HepG2 (cell line): Measurements from ENCODE around the gene SYT7. TPM values are rescaled to one million over a fixed set of nuclear protein-coding genes. Genes with fewer than 3 reads are reported as not detected.

Experiments
- ATAC-seq: fragments of 200-7000 bp; cut with Tn5 transposase; 3 replicates; pipeline ENCODE4 v1.9.1; 2020; ENCODE audit warnings: mild to moderate bottlenecking, moderate library complexity
- BruUV-seq: library from RNA; stranded (reverse); fragments of 400-500 nt; replicated peaks from 2 replicates; lab custom pipeline; 2021; lab: Mats Ljungman, UMichigan
- CTCF ChIA-PET: fragments of 300-600 bp; formaldehyde crosslinking; extraction: SDS; loops from one replicate; lab custom pipeline; 2021; ENCODE audit warnings: low total read pairs, inconsistent platforms, low intra/inter-chr PET ratio; lab: Yijun Ruan, JAX
- POLR2A ChIA-PET: fragments of 350-600 bp; sonication (Branson Sonifier 250); formaldehyde crosslinking; loops from one replicate; lab custom pipeline; 2020; ENCODE audit warnings: antibody characterized with exemption, inconsistent platforms; lab: Yijun Ruan, JAX
- DNase-seq: peaks from one replicate; pipeline ENCODE4 v3.0.0-alpha.2; 2015; ENCODE audit warnings: low spot score
- FAIRE-seq: peaks from 3 replicates; lab custom pipeline; 2011; peaks lifted over from hg19 to GRCh38; lab: Jason Lieb, UNC
- H2AFZ ChIP-seq: one replicate; pipeline ENCODE4 v1.6.1; 2011; ENCODE audit warnings: low read length, inconsistent platforms
- H3K27ac ChIP-seq: fragments of 300-600 bp; 3 replicates; pipeline ENCODE4 v1.8.0; 2011; ENCODE audit warnings: mixed run types, mild to moderate bottlenecking, mixed read lengths, low read length, inconsistent platforms; ENCODE audit not compliant: insufficient read depth; ENCODE audit errors: extremely low read length
- H3K27me3 ChIP-seq, 2 experiments: fragments of 200-600 bp in 1 of 2; 2 replicates in 1 of 2; 3 replicates in 1 of 2; pipeline versions ENCODE4 v1.6.0 to v1.8.0; 2011; ENCODE audit warnings: low read length in 2 of 2, mild to moderate bottlenecking in 2 of 2, moderate library complexity in 2 of 2, inconsistent platforms in 1 of 2; ENCODE audit not compliant: insufficient read depth in 2 of 2, control insufficient read depth in 1 of 2
- H3K36me3 ChIP-seq, 2 experiments: fragments of 200-600 bp in 1 of 2; replicated peaks in 1 of 2; 2 replicates in 1 of 2; 3 replicates in 1 of 2; pipeline versions ENCODE4 v1.5.1 to v1.8.0; 2011; ENCODE audit warnings: low read length in 2 of 2, inconsistent platforms in 1 of 2; ENCODE audit not compliant: insufficient read depth in 2 of 2, control insufficient read depth in 1 of 2
- H3K4me1 ChIP-seq: 2 replicates; pipeline ENCODE4 v1.5.1; 2012; ENCODE audit warnings: low read length, inconsistent platforms; ENCODE audit not compliant: insufficient read depth
- H3K4me2 ChIP-seq: 2 replicates; pipeline ENCODE4 v1.6.0; 2011; ENCODE audit warnings: low read depth, low read length, inconsistent platforms
- H3K4me3 ChIP-seq, 3 experiments: fragments of 200-600 bp in 1 of 3; sonication (generic), shearing (Covaris generic) in 1 of 3; replicated peaks in 1 of 3; 2 replicates each; pipeline ENCODE4 v1.5.1; 2011 to 2016; ENCODE audit warnings: low read length in 3 of 3, inconsistent platforms in 2 of 3, low read depth in 2 of 3, mild to moderate bottlenecking in 2 of 3, control low read depth in 1 of 3, mixed read lengths in 1 of 3; ENCODE audit not compliant: insufficient read depth in 1 of 3
- H3K79me2 ChIP-seq: one replicate; pipeline ENCODE4 v1.6.1; 2011; ENCODE audit warnings: low read length, inconsistent platforms; ENCODE audit not compliant: insufficient read depth
- H3K9ac ChIP-seq: 2 replicates; pipeline ENCODE4 v1.6.0; 2011; ENCODE audit warnings: mild to moderate bottlenecking, low read depth, low read length, inconsistent platforms; ENCODE audit not compliant: insufficient read depth
- H3K9me3 ChIP-seq: 2 replicates; pipeline ENCODE4 v1.5.1; 2012; ENCODE audit warnings: mild to moderate bottlenecking, low read length
- H4K20me1 ChIP-seq: 2 replicates; pipeline ENCODE4 v1.6.0; 2011; ENCODE audit warnings: inconsistent platforms, mild to moderate bottlenecking, low read length, moderate library complexity; ENCODE audit not compliant: insufficient read depth
- ELF1 ChIP-seq: sonication (generic); formaldehyde crosslinking; IDR thresholded peaks from 2 replicates; pipeline ENCODE4 v1.4.0; 2020; ENCODE audit warnings: missing genetic modification reagents
- FIP1L1 ChIP-seq: fragments of 200-400 bp; formaldehyde crosslinking; IDR thresholded peaks from 2 replicates; pipeline ENCODE4 v1.6.1; 2018; ENCODE audit warnings: low read depth, mild to moderate bottlenecking, low read length, moderate library complexity, borderline replicate concordance; ENCODE audit not compliant: insufficient read depth
- GABPB1 ChIP-seq: IDR thresholded peaks from 2 replicates; pipeline ENCODE4 v1.6.1; 2016; ENCODE audit warnings: mild to moderate bottlenecking, missing genetic modification reagents, moderate library complexity, missing compliant biosample characterization
- MAFF ChIP-seq: IDR thresholded peaks from 2 replicates; pipeline ENCODE4 v1.6.1; 2011; ENCODE audit warnings: low read depth, low read length, improper control_type of control experiment
- NFYC ChIP-seq: IDR thresholded peaks from 2 replicates; pipeline ENCODE4 v1.6.1; 2016; ENCODE audit warnings: missing genetic modification reagents, missing compliant biosample characterization
- NR2F1 ChIP-seq, 2 experiments: fragments of 450-650 bp in 1 of 2; formaldehyde crosslinking in 1 of 2; IDR thresholded peaks; 2 replicates each; pipeline versions ENCODE4 v1.5.0 to v1.6.1; 2016 to 2020; ENCODE audit warnings: mild to moderate bottlenecking in 1 of 2, missing compliant biosample characterization in 1 of 2, missing genetic modification reagents in 1 of 2, moderate library complexity in 1 of 2
- ZBTB7B ChIP-seq: sonication (generic); formaldehyde crosslinking; IDR thresholded peaks from 2 replicates; pipeline ENCODE4 v1.4.0; 2020; ENCODE audit warnings: missing genetic modification reagents
- ZBTB8A ChIP-seq: sonication (generic); formaldehyde crosslinking; IDR thresholded peaks from 2 replicates; pipeline ENCODE4 v1.4.0; 2020; ENCODE audit warnings: mild to moderate bottlenecking, low read depth, missing genetic modification reagents, borderline replicate concordance
- ZKSCAN1 ChIP-seq: fragments of 150-350 bp; IDR thresholded peaks from 2 replicates; pipeline ENCODE4 v1.6.1; 2014; ENCODE audit warnings: low read length
- ZMYM2 ChIP-seq: sonication (generic); formaldehyde crosslinking; IDR thresholded peaks from 2 replicates; pipeline ENCODE4 v1.8.0; 2022; ENCODE audit warnings: mild to moderate bottlenecking, missing genetic modification reagents
- ZNF138 ChIP-seq: sonication (generic); formaldehyde crosslinking; IDR thresholded peaks from 2 replicates; pipeline ENCODE4 v1.5.0; 2020; ENCODE audit warnings: mild to moderate bottlenecking, low read depth, missing genetic modification reagents
- ZNF350 ChIP-seq: sonication (generic); formaldehyde crosslinking; IDR thresholded peaks from 2 replicates; pipeline ENCODE4 v1.4.0; 2020; ENCODE audit warnings: mild to moderate bottlenecking, low read depth, missing genetic modification reagents, borderline replicate concordance
- ZNF496 ChIP-seq: sonication (generic); formaldehyde crosslinking; IDR thresholded peaks from 2 replicates; pipeline ENCODE4 v1.8.1; 2023; ENCODE audit warnings: mild to moderate bottlenecking, moderate library complexity, missing genetic modification reagents; ENCODE audit not compliant: insufficient replicate concordance
- ZNF589 ChIP-seq: sonication (generic); formaldehyde crosslinking; conservative IDR thresholded peaks from 2 replicates; pipeline ENCODE4 v1.8.0; 2022; ENCODE audit warnings: mild to moderate bottlenecking, moderate library complexity, missing genetic modification reagents
- ZNF816 ChIP-seq: sonication (generic); formaldehyde crosslinking; IDR thresholded peaks from 2 replicates; pipeline ENCODE4 v1.8.0; 2022; ENCODE audit warnings: missing genetic modification reagents, mild to moderate bottlenecking, borderline replicate concordance
- ZSCAN29 ChIP-seq: sonication (generic); formaldehyde crosslinking; conservative IDR thresholded peaks from 2 replicates; pipeline ENCODE4 v1.4.0; 2020; ENCODE audit warnings: mild to moderate bottlenecking, missing genetic modification reagents
- WGBS: methylation state at CpG from one replicate; pipeline ENCODE4 v1.1.6; 2017; ENCODE audit warnings: low lambda C conversion rate; 5-methylcytosine and 5-hydroxymethylcytosine counted together
- in situ Hi-C: cut with HindIII; loops from 2 replicates; pipeline ENCODE4 v1.10.0; 2017; ENCODE audit warnings: low pct_unique_long_range_greater_than_20kb; ENCODE audit not compliant: extremely low pct_ligation_motif_present
- intact Hi-C: fragments of 100-400 bp; cut with micrococcal nuclease; formaldehyde crosslinking; loops from one replicate; pipeline ENCODE4 v1.10.0; 2022; ENCODE audit not compliant: unreplicated experiment
- polyA plus RNA-seq, 8 experiments: library from polyadenylated mRNA; depleted of rRNA in 3 of 8; stranded (reverse) in 7 of 8; unstranded in 1 of 8; fragments of >200 nt; fragmentation: Illumina TruSeq in 4 of 8; extraction: Trizol in 4 of 8; gene quantifications; 2 replicates each; pipeline versions ENCODE4 v1.2.1 to v1.2.3, GENCODE V29; 2011 to 2016; ENCODE audit warnings: low read depth in 4 of 8, missing spikeins in 1 of 8, mixed read lengths in 1 of 8; ENCODE audit not compliant: insufficient read depth in 1 of 8
- total RNA-seq, 5 experiments: library from RNA; depleted of rRNA; stranded (reverse); fragments of >200 nt; fragmentation: Illumina TruSeq; extraction: Trizol; gene quantifications; 2 replicates each; pipeline ENCODE4 v1.2.3, GENCODE V29; 2016; ENCODE audit warnings: low read depth in 1 of 5
- TF ChIP-seq, protein P1 (sequence below): sonication (generic); formaldehyde crosslinking; IDR thresholded peaks from 2 replicates; pipeline ENCODE4 v1.4.0; 2020; ENCODE audit warnings: missing genetic modification reagents, borderline replicate concordance
- TF ChIP-seq, protein P2 (sequence below): sonication (generic); formaldehyde crosslinking; IDR thresholded peaks from 2 replicates; pipeline ENCODE4 v1.4.0; 2020; ENCODE audit warnings: missing genetic modification reagents, borderline replicate concordance

Gene SYT7
- total and polyA plus RNA-seq, 2 of the 13 experiments (the other 11 are each of a cell fraction or from before 2014, with no cell fraction given), result 1.4 to 4.4 TPM

DNA sequence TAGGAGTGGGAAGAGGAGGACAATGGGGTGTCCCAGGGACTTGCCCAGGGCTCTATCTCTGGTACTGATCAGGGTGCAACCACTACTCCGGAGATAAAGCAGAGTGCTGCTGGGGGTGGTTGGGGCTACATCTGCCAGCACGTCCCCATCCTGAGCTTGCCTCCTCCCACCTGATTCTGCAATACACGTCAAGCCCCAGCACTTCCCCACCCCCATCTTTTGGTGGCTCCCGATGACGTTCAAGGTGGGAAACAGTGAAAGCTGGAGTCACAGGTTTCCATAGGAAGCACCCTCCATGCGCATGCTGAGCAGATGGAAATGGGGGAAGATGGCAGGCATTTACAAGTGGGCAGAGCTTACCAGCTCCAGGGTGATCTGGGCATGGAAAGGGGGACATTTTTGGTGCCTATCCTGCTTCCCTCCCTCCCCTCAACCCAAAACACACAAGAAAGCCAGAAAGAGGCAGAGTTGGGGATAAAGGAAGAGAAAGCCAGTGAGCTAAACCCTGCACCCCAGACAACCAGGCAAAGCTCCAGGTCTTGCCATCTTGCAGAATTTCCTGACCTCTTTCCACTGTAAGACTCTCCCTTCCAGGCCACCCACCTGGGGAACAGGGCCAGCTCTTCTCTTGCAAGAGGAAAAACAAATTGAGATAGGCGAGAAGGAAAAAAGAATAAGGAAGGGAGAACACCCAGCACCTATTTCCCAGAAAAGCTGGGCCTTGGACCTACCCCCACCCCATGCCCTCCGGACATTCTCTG lies 15.8 kb downstream of the SYT7 start:
- Histone ChIP-seq H3K9ac (no peak overlapping the region), H3K27me3 (no peaks in the 10 kb centered on the region; a peak in 1 of 5 replicates), H4K20me1 (peaks cover 15% of the 10 kb centered on the region), H3K79me2 (no peaks in the 10 kb centered on the region), H2AFZ (no peak overlapping the region), H3K27ac (no peak overlapping the region), H3K4me1 (peaks cover 17% of the 10 kb centered on the region), H3K4me3 (no peak overlapping the region), H3K36me3 (no peaks in the 10 kb centered on the region), H3K4me2 (no peak overlapping the region), H3K9me3 (no peaks in the 10 kb centered on the region)
- no peak for ATAC-seq
- no TSS peak for BruUV-seq
- no peak for FAIRE-seq
- in situ Hi-C loops, result no loop called here
- no peak for DNase-seq
- ChIA-PET CTCF (no interaction called here), POLR2A (no interaction called here)
- WGBS, result 37% methylated on average over 8 of the region's 8 CpGs
- intact Hi-C loops, result no loop called here
- no peak for TF ChIP-seq ZNF496 (CRISPR knock-in tag)
- TF ChIP-seq ELF1 (CRISPR knock-in tag), result no peak
- TF ChIP-seq, protein P1, sequence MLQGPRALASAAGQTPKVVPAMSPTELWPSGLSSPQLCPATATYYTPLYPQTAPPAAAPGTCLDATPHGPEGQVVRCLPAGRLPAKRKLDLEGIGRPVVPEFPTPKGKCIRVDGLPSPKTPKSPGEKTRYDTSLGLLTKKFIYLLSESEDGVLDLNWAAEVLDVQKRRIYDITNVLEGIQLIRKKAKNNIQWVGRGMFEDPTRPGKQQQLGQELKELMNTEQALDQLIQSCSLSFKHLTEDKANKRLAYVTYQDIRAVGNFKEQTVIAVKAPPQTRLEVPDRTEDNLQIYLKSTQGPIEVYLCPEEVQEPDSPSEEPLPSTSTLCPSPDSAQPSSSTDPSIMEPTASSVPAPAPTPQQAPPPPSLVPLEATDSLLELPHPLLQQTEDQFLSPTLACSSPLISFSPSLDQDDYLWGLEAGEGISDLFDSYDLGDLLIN, result no peak
- TF ChIP-seq ZBTB7B (CRISPR knock-in tag), result no peak
- TF ChIP-seq ZKSCAN1, result no peak
- no peak for TF ChIP-seq ZBTB8A (CRISPR knock-in tag)
- TF ChIP-seq GABPB1, result no peak
- TF ChIP-seq NFYC (CRISPR knock-in tag), result no peak
- TF ChIP-seq ZNF350 (CRISPR knock-in tag), result no peak
- no peak for TF ChIP-seq ZNF816 (CRISPR knock-in tag)
- TF ChIP-seq ZMYM2 (CRISPR knock-in tag), result no peak
- no peak for TF ChIP-seq FIP1L1
- TF ChIP-seq, protein P2, sequence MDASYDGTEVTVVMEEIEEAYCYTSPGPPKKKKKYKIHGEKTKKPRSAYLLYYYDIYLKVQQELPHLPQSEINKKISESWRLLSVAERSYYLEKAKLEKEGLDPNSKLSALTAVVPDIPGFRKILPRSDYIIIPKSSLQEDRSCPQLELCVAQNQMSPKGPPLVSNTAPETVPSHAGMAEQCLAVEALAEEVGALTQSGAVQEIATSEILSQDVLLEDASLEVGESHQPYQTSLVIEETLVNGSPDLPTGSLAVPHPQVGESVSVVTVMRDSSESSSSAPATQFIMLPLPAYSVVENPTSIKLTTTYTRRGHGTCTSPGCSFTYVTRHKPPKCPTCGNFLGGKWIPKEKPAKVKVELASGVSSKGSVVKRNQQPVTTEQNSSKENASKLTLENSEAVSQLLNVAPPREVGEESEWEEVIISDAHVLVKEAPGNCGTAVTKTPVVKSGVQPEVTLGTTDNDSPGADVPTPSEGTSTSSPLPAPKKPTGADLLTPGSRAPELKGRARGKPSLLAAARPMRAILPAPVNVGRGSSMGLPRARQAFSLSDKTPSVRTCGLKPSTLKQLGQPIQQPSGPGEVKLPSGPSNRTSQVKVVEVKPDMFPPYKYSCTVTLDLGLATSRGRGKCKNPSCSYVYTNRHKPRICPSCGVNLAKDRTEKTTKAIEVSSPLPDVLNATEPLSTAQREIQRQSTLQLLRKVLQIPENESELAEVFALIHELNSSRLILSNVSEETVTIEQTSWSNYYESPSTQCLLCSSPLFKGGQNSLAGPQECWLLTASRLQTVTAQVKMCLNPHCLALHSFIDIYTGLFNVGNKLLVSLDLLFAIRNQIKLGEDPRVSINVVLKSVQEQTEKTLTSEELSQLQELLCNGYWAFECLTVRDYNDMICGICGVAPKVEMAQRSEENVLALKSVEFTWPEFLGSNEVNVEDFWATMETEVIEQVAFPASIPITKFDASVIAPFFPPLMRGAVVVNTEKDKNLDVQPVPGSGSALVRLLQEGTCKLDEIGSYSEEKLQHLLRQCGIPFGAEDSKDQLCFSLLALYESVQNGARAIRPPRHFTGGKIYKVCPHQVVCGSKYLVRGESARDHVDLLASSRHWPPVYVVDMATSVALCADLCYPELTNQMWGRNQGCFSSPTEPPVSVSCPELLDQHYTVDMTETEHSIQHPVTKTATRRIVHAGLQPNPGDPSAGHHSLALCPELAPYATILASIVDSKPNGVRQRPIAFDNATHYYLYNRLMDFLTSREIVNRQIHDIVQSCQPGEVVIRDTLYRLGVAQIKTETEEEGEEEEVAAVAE, result no peak
- no peak for TF ChIP-seq NR2F1 (CRISPR knock-in tag; IDR thresholded peaks at IDR 0.05)
- TF ChIP-seq ZNF589 (CRISPR knock-in tag), result no peak
- TF ChIP-seq MAFF, result no peak
- no peak for TF ChIP-seq ZSCAN29 (CRISPR knock-in tag)
- TF ChIP-seq ZNF138 (CRISPR knock-in tag), result no peak
